ENCODE measurements around the gene CAPN9. TPM values are rescaled to one million over a fixed set of nuclear protein-coding genes. Genes with fewer than 3 reads are reported as not detected.

The CAPN9 gene
- total and polyA plus RNA-seq, 2 donors (not counting 3 experiments of a cell fraction or from before 2014, with no cell fraction given): not detected

DNA sequence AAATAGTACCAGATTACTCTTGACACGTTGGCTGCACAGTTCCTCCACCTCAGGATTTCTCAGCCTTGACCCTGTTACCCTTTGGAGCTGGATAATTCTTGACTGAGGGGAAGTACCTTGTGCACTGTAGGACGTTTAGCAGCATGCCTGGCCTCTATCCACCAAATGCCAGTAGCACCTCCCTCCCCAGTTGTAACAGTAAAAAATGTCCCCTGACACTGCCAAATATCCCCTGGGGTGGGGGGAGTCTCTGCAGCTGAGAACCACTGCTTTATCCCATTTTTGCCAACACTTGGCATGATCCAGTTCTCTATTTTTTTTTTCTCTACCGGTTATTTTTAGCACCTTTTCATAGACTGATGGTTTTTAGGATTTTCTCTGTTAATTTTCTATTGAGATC, 87.1 kb downstream of the CAPN9 start:
- ChIA-PET CTCF (no interaction called here), POLR2A (no interaction called here)
- Histone ChIP-seq H3K9ac (replicated peaks; ENCODE audit: extremely low read depth, insufficient read depth, low read length) (no peak overlapping the region), H2AFZ (ENCODE audit: low read depth, low read length) (no peak overlapping the region), H3K4me3 (replicated peaks in 1 of 3; ENCODE audit: insufficient read depth in 1 of 3, low read depth in 1 of 3, low read length in 3 of 3) (no peak overlapping the region), H3K4me2 (ENCODE audit: insufficient read depth, low read length) (no peak overlapping the region), H3K27me3 (ENCODE audit: control insufficient read depth in 2 of 2, insufficient read depth in 2 of 2, low read length in 2 of 2) (no peaks in the 10 kb centered on the region), H4K20me1 (replicated peaks; ENCODE audit: control insufficient read depth, extremely low read depth, insufficient read depth, low read length) (no peaks in the 10 kb centered on the region), H3K27ac (ENCODE audit: insufficient read depth, low read depth, low read length) (no peak overlapping the region), H3K36me3 (ENCODE audit: control insufficient read depth in 2 of 2, extremely low read depth in 1 of 2, insufficient read depth in 2 of 2, low read length in 2 of 2) (peaks cover 0 to 4% of the 10 kb centered on the region in 2 experiments), H3K9me1 (replicated peaks; ENCODE audit: control insufficient read depth, extremely low read depth, insufficient read depth, low read length) (no peaks in the 10 kb centered on the region), H3K4me1 (ENCODE audit: control insufficient read depth, extremely low read depth, insufficient read depth, low read length) (no peaks in the 10 kb centered on the region), H3K9me3 (replicated peaks; ENCODE audit: control insufficient read depth, insufficient read depth, low read length) (no peaks in the 10 kb centered on the region), H3K79me2 (ENCODE audit: control insufficient read depth, insufficient read depth, low read length) (no peaks in the 10 kb centered on the region)
- BruUV-seq (replicated peaks): no TSS peak
- dilution Hi-C loops (cut with MboI; ENCODE audit: extremely low pct_ligation_motif_present, low sequenced_read_pairs): no loop called here
- intact Hi-C loops (cut with micrococcal nuclease): no loop called here
- DNase-seq (ENCODE audit: low read depth, low spot score) (no peak), FAIRE-seq (no peak)
- TF ChIP-seq MYC (IDR thresholded peaks at IDR 0.05; ENCODE audit: low read depth, low read length): no peak
- TF ChIP-seq POLR2A (IDR thresholded peaks at IDR 0.05; ENCODE audit: low read depth, low read length): no peak
- TF ChIP-seq EZH2 (IDR thresholded peaks at IDR 0.05; ENCODE audit: borderline replicate concordance, low read depth, low read length, severe bottlenecking): no peak
- TF ChIP-seq POLR2AphosphoS5 (IDR thresholded peaks at IDR 0.05; ENCODE audit: insufficient read depth, low read depth, low read length): no peak
- TF ChIP-seq GATA2 (IDR thresholded peaks at IDR 0.05; ENCODE audit: insufficient read depth, insufficient read length, low read depth, low read length): no peak
- TF ChIP-seq FOS (IDR thresholded peaks at IDR 0.05; ENCODE audit: borderline replicate concordance, insufficient read depth, low read length): no peak
- no peak for TF ChIP-seq JUN (IDR thresholded peaks at IDR 0.05; ENCODE audit: borderline replicate concordance, insufficient read depth, insufficient read length, low read depth)
- TF ChIP-seq, protein P1, sequence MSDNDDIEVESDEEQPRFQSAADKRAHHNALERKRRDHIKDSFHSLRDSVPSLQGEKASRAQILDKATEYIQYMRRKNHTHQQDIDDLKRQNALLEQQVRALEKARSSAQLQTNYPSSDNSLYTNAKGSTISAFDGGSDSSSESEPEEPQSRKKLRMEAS (IDR thresholded peaks at IDR 0.05; ENCODE audit: insufficient read depth, insufficient read length): no peak

- H3K9me3 ChIP-seq (replicated peaks; ENCODE audit: control insufficient read depth, insufficient read depth, low read length): no peaks in the 10 kb centered on the region
- ChIA-PET POLR2A (no interaction called here), CTCF (interaction anchor here (0.6 kb wide), 1 partner anchor 364 kb away, joined by 3 read pairs; no protein-coding TSS in a partner anchor)
- FAIRE-seq (no peak), DNase-seq (ENCODE audit: low read depth, low spot score) (no peak)
- peaks cover 0 to 4% of the 10 kb centered on the region in 2 experiments for H3K36me3 ChIP-seq (ENCODE audit: control insufficient read depth in 2 of 2, extremely low read depth in 1 of 2, insufficient read depth in 2 of 2, low read length in 2 of 2)
- dilution Hi-C loops (cut with MboI; ENCODE audit: extremely low pct_ligation_motif_present, low sequenced_read_pairs): no loop called here
- no peaks in the 10 kb centered on the region for H4K20me1 ChIP-seq (replicated peaks; ENCODE audit: control insufficient read depth, extremely low read depth, insufficient read depth, low read length)
- intact Hi-C loops (cut with micrococcal nuclease): no loop called here
- no peaks in the 10 kb centered on the region for H3K4me1 ChIP-seq (ENCODE audit: control insufficient read depth, extremely low read depth, insufficient read depth, low read length)
- H3K9ac ChIP-seq (replicated peaks; ENCODE audit: extremely low read depth, insufficient read depth, low read length): no peak overlapping the region
- H3K4me2 ChIP-seq (ENCODE audit: insufficient read depth, low read length): no peak overlapping the region
- H3K9me1 ChIP-seq (replicated peaks; ENCODE audit: control insufficient read depth, extremely low read depth, insufficient read depth, low read length): no peaks in the 10 kb centered on the region
- no peaks in the 10 kb centered on the region for H3K27me3 ChIP-seq (ENCODE audit: control insufficient read depth in 2 of 2, insufficient read depth in 2 of 2, low read length in 2 of 2)
- no peak overlapping the region for H3K4me3 ChIP-seq (replicated peaks in 1 of 3; ENCODE audit: insufficient read depth in 1 of 3, low read depth in 1 of 3, low read length in 3 of 3)
- no peaks in the 10 kb centered on the region for H3K79me2 ChIP-seq (ENCODE audit: control insufficient read depth, insufficient read depth, low read length)
- H3K27ac ChIP-seq (ENCODE audit: insufficient read depth, low read depth, low read length): no peak overlapping the region
- TF ChIP-seq, protein P1 (IDR thresholded peaks at IDR 0.05; ENCODE audit: insufficient read depth, insufficient read length): no peak
- TF ChIP-seq MYC (IDR thresholded peaks at IDR 0.05; ENCODE audit: low read depth, low read length) (no peak), POLR2A (IDR thresholded peaks at IDR 0.05; ENCODE audit: low read depth, low read length) (no peak), FOS (IDR thresholded peaks at IDR 0.05; ENCODE audit: borderline replicate concordance, insufficient read depth, low read length) (no peak), GATA2 (IDR thresholded peaks at IDR 0.05; ENCODE audit: insufficient read depth, insufficient read length, low read depth, low read length) (no peak), POLR2AphosphoS5 (IDR thresholded peaks at IDR 0.05; ENCODE audit: insufficient read depth, low read depth, low read length) (no peak), JUN (IDR thresholded peaks at IDR 0.05; ENCODE audit: borderline replicate concordance, insufficient read depth, insufficient read length, low read depth) (no peak), EZH2 (IDR thresholded peaks at IDR 0.05; ENCODE audit: borderline replicate concordance, low read depth, low read length, severe bottlenecking) (no peak)
- TF ChIP-seq, protein P2, sequence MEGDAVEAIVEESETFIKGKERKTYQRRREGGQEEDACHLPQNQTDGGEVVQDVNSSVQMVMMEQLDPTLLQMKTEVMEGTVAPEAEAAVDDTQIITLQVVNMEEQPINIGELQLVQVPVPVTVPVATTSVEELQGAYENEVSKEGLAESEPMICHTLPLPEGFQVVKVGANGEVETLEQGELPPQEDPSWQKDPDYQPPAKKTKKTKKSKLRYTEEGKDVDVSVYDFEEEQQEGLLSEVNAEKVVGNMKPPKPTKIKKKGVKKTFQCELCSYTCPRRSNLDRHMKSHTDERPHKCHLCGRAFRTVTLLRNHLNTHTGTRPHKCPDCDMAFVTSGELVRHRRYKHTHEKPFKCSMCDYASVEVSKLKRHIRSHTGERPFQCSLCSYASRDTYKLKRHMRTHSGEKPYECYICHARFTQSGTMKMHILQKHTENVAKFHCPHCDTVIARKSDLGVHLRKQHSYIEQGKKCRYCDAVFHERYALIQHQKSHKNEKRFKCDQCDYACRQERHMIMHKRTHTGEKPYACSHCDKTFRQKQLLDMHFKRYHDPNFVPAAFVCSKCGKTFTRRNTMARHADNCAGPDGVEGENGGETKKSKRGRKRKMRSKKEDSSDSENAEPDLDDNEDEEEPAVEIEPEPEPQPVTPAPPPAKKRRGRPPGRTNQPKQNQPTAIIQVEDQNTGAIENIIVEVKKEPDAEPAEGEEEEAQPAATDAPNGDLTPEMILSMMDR (IDR thresholded peaks at IDR 0.05; ENCODE audit: extremely low read depth in 1 of 2, insufficient read depth in 1 of 2, low read depth in 1 of 2, low read length in 2 of 2): no peak
- no TSS peak for BruUV-seq (replicated peaks)
- no peak overlapping the region for H2AFZ ChIP-seq (ENCODE audit: low read depth, low read length)
Observed at GRCh38 chr1:230836347-230836746, 89.2 kb downstream of the CAPN9 start.
